ENCODE results near the gene DYNC1I1.

DNA sequence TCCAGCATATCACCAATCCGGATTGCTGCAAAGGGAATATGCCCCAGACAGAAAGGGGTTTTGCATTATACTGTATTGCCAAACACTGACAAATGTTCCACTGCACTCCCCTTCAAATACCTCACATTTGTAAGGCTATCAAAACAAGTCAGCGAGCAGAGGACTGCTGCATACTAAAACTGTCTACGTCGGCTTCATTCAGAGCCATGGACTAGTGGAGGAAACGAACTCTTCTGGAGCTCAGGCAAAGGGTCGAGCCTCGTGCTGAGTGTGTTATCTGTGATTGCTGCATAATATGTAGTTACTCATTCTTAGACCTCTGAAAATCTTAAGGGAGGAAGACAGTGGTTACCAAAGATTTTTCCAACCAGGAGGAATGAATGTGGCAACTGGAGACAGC lies 200.2 kb downstream of the DYNC1I1 start:
- no peak for TF ChIP-seq EZH2 (IDR thresholded peaks at IDR 0.05; ENCODE audit: insufficient read depth, poor library complexity, severe bottlenecking)
- no peak for TF ChIP-seq EZH2phosphoT487 (IDR thresholded peaks at IDR 0.05; ENCODE audit: insufficient read depth, low read depth)
